ENCODE data around the gene APLP1.
"Not testable (repeated sequence)": the region's sequence is repeated elsewhere in the genome, so short reads cannot be mapped to it uniquely, and the experiment has no call there.

Gene APLP1

GRCh38 chr19:35890113-35890650, 21.8 kb downstream of the APLP1 start:
- Histone ChIP-seq H2AFZ (ENCODE audit: insufficient read depth, low read length, poor library complexity) (no peak overlapping the region), H4K12ac (ENCODE audit: low read depth, low read length) (no peak overlapping the region), H2BK12ac (ENCODE audit: low read length) (no peak overlapping the region), H3K9me3 (ENCODE audit: insufficient read depth, low read depth, low read length) (no peaks in the 10 kb centered on the region), H3K27ac (ENCODE audit: low read depth, low read length) (no peak overlapping the region), H3K4me2 (ENCODE audit: low read length) (no peak overlapping the region), H3K9ac (ENCODE audit: low read length) (no peak overlapping the region), H2BK5ac (ENCODE audit: low read depth, low read length, poor library complexity) (no peak overlapping the region), H3K23ac (ENCODE audit: low read length) (no peak overlapping the region), H2AK5ac (ENCODE audit: low read length) (no peak overlapping the region), H4K8ac (ENCODE audit: low read depth, low read length) (no peak overlapping the region), H2BK120ac (ENCODE audit: insufficient read depth, low read length, poor library complexity) (no peak overlapping the region), H3K14ac (ENCODE audit: low read length) (no peak overlapping the region), H4K91ac (ENCODE audit: low read depth, low read length) (no peak overlapping the region), H3K79me1 (ENCODE audit: low read length) (no peaks in the 10 kb centered on the region), H3K4me1 (ENCODE audit: control insufficient read depth in 1 of 2, insufficient read depth in 2 of 2, low read length in 2 of 2) (no peaks in the 10 kb centered on the region), H3K36me3 (ENCODE audit: control insufficient read depth in 1 of 2, insufficient read depth in 2 of 2, low read length in 2 of 2) (peaks cover 43 to 45% of the 10 kb centered on the region in 2 experiments), H3K18ac (ENCODE audit: low read length) (no peak overlapping the region), H3K4ac (ENCODE audit: low read depth, low read length) (no peak overlapping the region), H3K4me3 (ENCODE audit: low read depth, low read length) (peak overlapping the region; percentile 13), H3K27me3 (ENCODE audit: insufficient read depth, low read length) (no peaks in the 10 kb centered on the region), H3K79me2 (ENCODE audit: control insufficient read depth, insufficient read depth, low read length, poor library complexity) (no peaks in the 10 kb centered on the region)
- no CpG with 5 or more reads among the region's 13 CpGs for WGBS (ENCODE audit: extremely low coverage, insufficient coverage, insufficient read length)
- no peak for DNase-seq

- not testable (repeated sequence) for H2BK12ac ChIP-seq (ENCODE audit: low read length); H3K79me2 ChIP-seq (ENCODE audit: control insufficient read depth, insufficient read depth, low read length, poor library complexity); H3K4me3 ChIP-seq (ENCODE audit: low read depth, low read length); H2BK5ac ChIP-seq (ENCODE audit: low read depth, low read length, poor library complexity); H3K18ac ChIP-seq (ENCODE audit: low read length); H2AK5ac ChIP-seq (ENCODE audit: low read length); H3K23ac ChIP-seq (ENCODE audit: low read length); H4K8ac ChIP-seq (ENCODE audit: low read depth, low read length); H3K27ac ChIP-seq (ENCODE audit: low read depth, low read length); H2BK120ac ChIP-seq (ENCODE audit: insufficient read depth, low read length, poor library complexity); H4K12ac ChIP-seq (ENCODE audit: low read depth, low read length); H3K27me3 ChIP-seq (ENCODE audit: insufficient read depth, low read length); H3K4me2 ChIP-seq (ENCODE audit: low read length); H3K9ac ChIP-seq (ENCODE audit: low read length); H3K4ac ChIP-seq (ENCODE audit: low read depth, low read length); H3K9me3 ChIP-seq (ENCODE audit: insufficient read depth, low read depth, low read length); H3K4me1 ChIP-seq (ENCODE audit: control insufficient read depth in 1 of 2, insufficient read depth in 2 of 2, low read length in 2 of 2); H3K14ac ChIP-seq (ENCODE audit: low read length); DNase-seq; H2AFZ ChIP-seq (ENCODE audit: insufficient read depth, low read length, poor library complexity); H3K79me1 ChIP-seq (ENCODE audit: low read length); H4K91ac ChIP-seq (ENCODE audit: low read depth, low read length)
- H3K36me3 ChIP-seq (ENCODE audit: control insufficient read depth in 1 of 2, insufficient read depth in 2 of 2, low read length in 2 of 2), result peaks cover 55 to 61% of the 10 kb centered on the region in 2 experiments
- WGBS (ENCODE audit: extremely low coverage, insufficient coverage, insufficient read length), result no CpG with 5 or more reads among the region's 3 CpGs
These were observed 23.4 kb downstream of the APLP1 start for GRCh38 chr19:35891819-35892218.

DNA sequence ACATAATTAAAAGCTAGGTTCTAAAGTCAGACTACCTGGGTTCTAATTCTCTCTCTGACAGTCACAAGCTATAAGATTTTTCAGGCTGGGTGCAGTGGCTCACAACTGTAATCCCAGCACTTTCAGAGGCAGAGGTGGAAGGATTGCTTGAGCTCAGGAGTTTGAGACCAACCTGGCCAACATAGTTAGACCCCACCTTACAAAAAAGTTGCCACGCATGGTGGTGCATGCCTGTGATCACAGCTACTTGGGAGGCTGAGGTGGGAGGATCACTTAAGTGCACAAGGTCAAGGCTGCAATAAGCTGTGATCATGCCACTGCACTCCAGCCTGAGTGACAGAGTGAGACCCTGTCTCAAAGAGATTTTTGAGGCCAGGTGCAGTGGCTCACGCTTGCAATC, 26.0 kb downstream of the APLP1 start:
- H3K79me1 ChIP-seq (ENCODE audit: low read length), result peaks cover 3% of the 10 kb centered on the region
- H3K9me3 ChIP-seq (ENCODE audit: insufficient read depth, low read depth, low read length), result no peaks in the 10 kb centered on the region
- no peak overlapping the region for H3K27ac ChIP-seq (ENCODE audit: low read depth, low read length)
- H3K4me3 ChIP-seq (ENCODE audit: low read depth, low read length), result no peak overlapping the region
- H2AFZ ChIP-seq (ENCODE audit: insufficient read depth, low read length, poor library complexity), result no peak overlapping the region
- H4K8ac ChIP-seq (ENCODE audit: low read depth, low read length), result no peak overlapping the region
- H3K23ac ChIP-seq (ENCODE audit: low read length), result no peak overlapping the region
- H3K4me2 ChIP-seq (ENCODE audit: low read length), result no peak overlapping the region
- no peak overlapping the region for H3K14ac ChIP-seq (ENCODE audit: low read length)
- no peak for DNase-seq
- no peak overlapping the region for H3K18ac ChIP-seq (ENCODE audit: low read length)
- no peak overlapping the region for H4K91ac ChIP-seq (ENCODE audit: low read depth, low read length)
- no peak overlapping the region for H2BK5ac ChIP-seq (ENCODE audit: low read depth, low read length, poor library complexity)
- H3K4me1 ChIP-seq (ENCODE audit: control insufficient read depth in 1 of 2, insufficient read depth in 2 of 2, low read length in 2 of 2), result peaks cover 0 to 5% of the 10 kb centered on the region in 2 experiments
- no peak overlapping the region for H2AK5ac ChIP-seq (ENCODE audit: low read length)
- peaks cover 3% of the 10 kb centered on the region for H3K79me2 ChIP-seq (ENCODE audit: control insufficient read depth, insufficient read depth, low read length, poor library complexity)
- no peaks in the 10 kb centered on the region for H3K27me3 ChIP-seq (ENCODE audit: insufficient read depth, low read length)
- no CpG with 5 or more reads among the region's 2 CpGs for WGBS (ENCODE audit: extremely low coverage, insufficient coverage, insufficient read length)
- no peak overlapping the region for H2BK120ac ChIP-seq (ENCODE audit: insufficient read depth, low read length, poor library complexity)
- H3K9ac ChIP-seq (ENCODE audit: low read length), result no peak overlapping the region
- H4K12ac ChIP-seq (ENCODE audit: low read depth, low read length), result no peak overlapping the region
- H3K36me3 ChIP-seq (ENCODE audit: control insufficient read depth in 1 of 2, insufficient read depth in 2 of 2, low read length in 2 of 2), result peaks cover 43 to 58% of the 10 kb centered on the region in 2 experiments
- H3K4ac ChIP-seq (ENCODE audit: low read depth, low read length), result no peak overlapping the region
- no peak overlapping the region for H2BK12ac ChIP-seq (ENCODE audit: low read length)

DNA sequence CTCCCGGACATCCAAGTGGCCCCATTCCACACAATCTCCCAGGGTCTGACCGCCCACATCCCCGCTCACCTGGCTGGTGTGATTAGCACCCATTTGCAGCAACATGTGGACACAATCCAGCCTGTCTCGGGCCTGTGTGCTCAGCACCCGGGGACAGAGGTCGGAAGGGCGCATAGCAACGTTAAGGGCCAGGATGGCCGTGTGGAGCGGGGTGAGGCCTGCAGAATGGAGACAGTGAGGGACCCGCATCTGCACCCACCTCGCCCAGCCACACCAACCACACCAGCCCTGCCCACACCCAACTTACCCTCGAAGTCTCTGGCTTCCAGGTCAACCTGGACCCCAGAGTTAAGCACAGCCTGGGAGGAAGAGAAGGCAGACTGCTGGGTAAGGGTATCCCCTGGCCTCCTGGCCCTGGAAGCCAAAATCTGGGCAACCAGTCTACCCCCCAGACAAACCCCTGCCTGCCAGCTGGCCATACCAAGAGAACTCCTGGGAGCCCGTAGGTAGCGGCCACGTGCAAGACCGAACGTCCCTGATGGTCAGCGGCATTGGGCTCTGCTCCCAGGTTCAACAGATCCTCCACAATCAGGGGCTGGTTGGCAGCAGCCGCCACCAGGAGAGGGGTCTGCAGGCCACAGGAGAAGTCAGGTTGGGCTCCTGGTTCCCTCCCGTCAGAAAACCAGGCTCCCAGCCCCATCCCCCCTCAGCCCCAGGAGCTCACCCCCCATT, 27.7 kb downstream of the APLP1 start:
- Histone ChIP-seq H2BK12ac (ENCODE audit: low read length) (no peak overlapping the region), H3K14ac (ENCODE audit: low read length) (no peak overlapping the region), H2AK5ac (ENCODE audit: low read length) (no peak overlapping the region), H2BK5ac (ENCODE audit: low read depth, low read length, poor library complexity) (no peak overlapping the region), H2AFZ (ENCODE audit: insufficient read depth, low read length, poor library complexity) (no peak overlapping the region), H3K79me2 (ENCODE audit: control insufficient read depth, insufficient read depth, low read length, poor library complexity) (peaks cover 8% of the 10 kb centered on the region), H3K4me3 (ENCODE audit: low read depth, low read length) (peak overlapping the region; percentile 10), H3K27ac (ENCODE audit: low read depth, low read length) (no peak overlapping the region), H4K91ac (ENCODE audit: low read depth, low read length) (no peak overlapping the region), H3K9me3 (ENCODE audit: insufficient read depth, low read depth, low read length) (no peaks in the 10 kb centered on the region), H4K8ac (ENCODE audit: low read depth, low read length) (no peak overlapping the region), H2BK120ac (ENCODE audit: insufficient read depth, low read length, poor library complexity) (no peak overlapping the region), H3K36me3 (ENCODE audit: control insufficient read depth in 1 of 2, insufficient read depth in 2 of 2, low read length in 2 of 2) (peaks cover 30 to 46% of the 10 kb centered on the region in 2 experiments), H3K18ac (ENCODE audit: low read length) (no peak overlapping the region), H3K9ac (ENCODE audit: low read length) (no peak overlapping the region), H3K23ac (ENCODE audit: low read length) (no peak overlapping the region), H3K4me2 (ENCODE audit: low read length) (no peak overlapping the region), H4K12ac (ENCODE audit: low read depth, low read length) (no peak overlapping the region), H3K27me3 (ENCODE audit: insufficient read depth, low read length) (no peaks in the 10 kb centered on the region), H3K4me1 (ENCODE audit: control insufficient read depth in 1 of 2, insufficient read depth in 2 of 2, low read length in 2 of 2) (peaks cover 3 to 9% of the 10 kb centered on the region in 2 experiments), H3K4ac (ENCODE audit: low read depth, low read length) (no peak overlapping the region), H3K79me1 (ENCODE audit: low read length) (peaks cover 13% of the 10 kb centered on the region)
- WGBS (ENCODE audit: extremely low coverage, insufficient coverage, insufficient read length), result no CpG with 5 or more reads among the region's 21 CpGs
- no peak for DNase-seq

All from trophoblast cell (in vitro differentiated cells and primary cell).